Immature natural killer cell (primary cell): Measurements from ENCODE around the gene CABP4. TPM values are rescaled to one million over a fixed set of nuclear protein-coding genes. Genes with fewer than 3 reads are reported as not detected.
"Not testable (repeated sequence)": the region's sequence is repeated elsewhere in the genome, so short reads cannot be mapped to it uniquely, and the experiment has no call there.

Experiments
- DNase-seq, 3 donors: peaks; one replicate each; pipeline ENCODE4 v3.0.0; 2022; ENCODE audit warnings: mixed read lengths in 1 of 3
- H3K27ac Mint-ChIP-seq, 6 donors: one replicate each; pipeline ENCODE4 v1.8.0; 2020; ENCODE audit warnings: mixed read lengths in 6 of 6, mild to moderate bottlenecking in 5 of 6, inconsistent platforms in 4 of 6, moderate library complexity in 3 of 6
- H3K27me3 Mint-ChIP-seq, 3 donors: one replicate each; pipeline ENCODE4 v1.8.0; 2020 to 2021; ENCODE audit warnings: low read depth in 3 of 3, mild to moderate bottlenecking in 3 of 3, mixed read lengths in 3 of 3, moderate library complexity in 3 of 3, inconsistent platforms in 1 of 3
- H3K36me3 Mint-ChIP-seq, 3 donors: one replicate each; pipeline ENCODE4 v1.8.0; 2020; ENCODE audit warnings: mixed read lengths in 3 of 3, inconsistent platforms in 2 of 3, mild to moderate bottlenecking in 2 of 3
- H3K4me1 Mint-ChIP-seq, 2 donors: one replicate each; pipeline ENCODE4 v1.8.0; 2020; ENCODE audit warnings: inconsistent platforms in 2 of 2, mild to moderate bottlenecking in 2 of 2, mixed read lengths in 2 of 2, moderate library complexity in 1 of 2
- H3K4me3 Mint-ChIP-seq, 5 donors: one replicate each; pipeline ENCODE4 v1.8.0; 2020; ENCODE audit warnings: mild to moderate bottlenecking in 5 of 5, mixed read lengths in 5 of 5, inconsistent platforms in 3 of 5, moderate library complexity in 3 of 5
- H3K9me3 Mint-ChIP-seq, 6 donors: one replicate each; pipeline ENCODE4 v1.8.0; 2020; ENCODE audit warnings: mild to moderate bottlenecking in 6 of 6, mixed read lengths in 6 of 6, inconsistent platforms in 4 of 6, moderate library complexity in 3 of 6
- polyA plus RNA-seq, 3 donors: library from polyadenylated mRNA; unstranded; fragments of 300-500 nt; fragmentation: Illumina TruSeq; gene quantifications; one replicate each; pipeline ENCODE4 v1.2.3, GENCODE V29; 2021

CABP4 gene
- polyA plus RNA-seq, 3 donors from 2014 or later = 1.6 TPM; not detected in 2

GRCh38 chr11:67463186-67463585 lies 8.0 kb downstream of the CABP4 start:
- peak overlapping the region in 2 of 6 donors; percentile 49 to 57 for H3K27ac Mint-ChIP-seq
- peaks cover 0 to 10% (median 0%) of the 10 kb centered on the region in 3 donors for H3K27me3 Mint-ChIP-seq
- H3K36me3 Mint-ChIP-seq = peaks cover 0 to 3% (median 0%) of the 10 kb centered on the region in 3 donors
- peak overlapping the region in 1 of 5 donors; percentile 6 for H3K4me3 Mint-ChIP-seq
- no peaks in the 10 kb centered on the region for H3K9me3 Mint-ChIP-seq
- H3K4me1 Mint-ChIP-seq = peaks cover 15 to 24% of the 10 kb centered on the region in 2 donors
- DNase-seq = no peak

- peaks cover 0 to 3% (median 0%) of the 10 kb centered on the region in 3 donors for H3K36me3 Mint-ChIP-seq
- DNase-seq = no peak
- peaks cover 19 to 28% of the 10 kb centered on the region in 2 donors for H3K4me1 Mint-ChIP-seq
- H3K27me3 Mint-ChIP-seq = peaks cover 0 to 9% (median 0%) of the 10 kb centered on the region in 3 donors
- peak overlapping the region; percentile 76 to 92 (median 85) for H3K27ac Mint-ChIP-seq
- peak overlapping the region; percentile 77 to 88 (median 82) for H3K4me3 Mint-ChIP-seq
- H3K9me3 Mint-ChIP-seq = no peaks in the 10 kb centered on the region
Observed at GRCh38 chr11:67463680-67464410, 8.7 kb downstream of the CABP4 start.

GRCh38 chr11:67464411-67465188 lies 9.4 kb downstream of the CABP4 start:
- DNase-seq = peak; percentile 92 to 95 (median 94)
- H3K36me3 Mint-ChIP-seq = peaks cover 0 to 3% (median 0%) of the 10 kb centered on the region in 3 donors
- H3K27me3 Mint-ChIP-seq = peaks cover 0 to 9% (median 0%) of the 10 kb centered on the region in 3 donors
- H3K4me3 Mint-ChIP-seq = peak overlapping the region; percentile 77 to 88 (median 82)
- peaks cover 24 to 31% of the 10 kb centered on the region in 2 donors for H3K4me1 Mint-ChIP-seq
- H3K9me3 Mint-ChIP-seq = no peaks in the 10 kb centered on the region
- H3K27ac Mint-ChIP-seq = peak overlapping the region; percentile 76 to 92 (median 86)

GRCh38 chr11:67465189-67465510 lies 10.0 kb downstream of the CABP4 start:
- H3K27me3 Mint-ChIP-seq = peaks cover 0 to 9% (median 0%) of the 10 kb centered on the region in 3 donors
- H3K36me3 Mint-ChIP-seq = no peaks in the 10 kb centered on the region
- no peaks in the 10 kb centered on the region for H3K9me3 Mint-ChIP-seq
- peaks cover 25 to 31% of the 10 kb centered on the region in 2 donors for H3K4me1 Mint-ChIP-seq
- H3K27ac Mint-ChIP-seq = peak overlapping the region; percentile 76 to 93 (median 90)
- no peak for DNase-seq
- peak overlapping the region; percentile 77 to 88 (median 82) for H3K4me3 Mint-ChIP-seq

GRCh38 chr11:67465530-67465929 lies 10.4 kb downstream of the CABP4 start:
- DNase-seq, H3K9me3 Mint-ChIP-seq, H3K27me3 Mint-ChIP-seq, H3K36me3 Mint-ChIP-seq: not testable (repeated sequence)
- peak overlapping the region; percentile 77 to 88 (median 82) for H3K4me3 Mint-ChIP-seq
- peaks cover 25 to 31% of the 10 kb centered on the region in 2 donors for H3K4me1 Mint-ChIP-seq
- H3K27ac Mint-ChIP-seq = peak overlapping the region; percentile 76 to 93 (median 90)

- H3K27ac Mint-ChIP-seq = peak overlapping the region in 3 of 6 donors; percentile 16 to 50 (median 34)
- H3K4me3 Mint-ChIP-seq = peak overlapping the region in 1 of 5 donors; percentile 41
- H3K27me3 Mint-ChIP-seq = peaks cover 0 to 9% (median 0%) of the 10 kb centered on the region in 3 donors
- H3K4me1 Mint-ChIP-seq = peaks cover 25 to 31% of the 10 kb centered on the region in 2 donors
- H3K36me3 Mint-ChIP-seq = no peaks in the 10 kb centered on the region
- no peaks in the 10 kb centered on the region for H3K9me3 Mint-ChIP-seq
- DNase-seq = no peak
Observed at GRCh38 chr11:67466367-67466766, 11.2 kb downstream of the CABP4 start.

- H3K4me1 Mint-ChIP-seq = peaks cover 25 to 31% of the 10 kb centered on the region in 2 donors
- peaks cover 0 to 9% (median 2%) of the 10 kb centered on the region in 3 donors for H3K27me3 Mint-ChIP-seq
- no peak for DNase-seq
- no peaks in the 10 kb centered on the region for H3K36me3 Mint-ChIP-seq
- peak overlapping the region in 5 of 6 donors; percentile 34 to 83 (median 67) for H3K27ac Mint-ChIP-seq
- H3K4me3 Mint-ChIP-seq = peak overlapping the region; percentile 19 to 87 (median 52)
- no peaks in the 10 kb centered on the region for H3K9me3 Mint-ChIP-seq
Observed at GRCh38 chr11:67466962-67467771, 12.0 kb downstream of the CABP4 start.

- Mint-ChIP-seq H3K27ac (peak overlapping the region; percentile 61 to 89 (median 78)), H3K4me3 (peak overlapping the region; percentile 82 to 87 (median 83)), H3K9me3 (no peaks in the 10 kb centered on the region), H3K27me3 (peaks cover 0 to 9% (median 2%) of the 10 kb centered on the region in 3 donors), H3K36me3 (no peaks in the 10 kb centered on the region), H3K4me1 (peaks cover 25 to 29% of the 10 kb centered on the region in 2 donors)
- no peak for DNase-seq
Observed at GRCh38 chr11:67468056-67468455, 12.9 kb downstream of the CABP4 start.

GRCh38 chr11:67468456-67468758 lies 13.3 kb downstream of the CABP4 start:
- peak overlapping the region; percentile 82 to 87 (median 83) for H3K4me3 Mint-ChIP-seq
- no peaks in the 10 kb centered on the region for H3K36me3 Mint-ChIP-seq
- H3K27me3 Mint-ChIP-seq = peaks cover 0 to 9% (median 3%) of the 10 kb centered on the region in 3 donors
- DNase-seq = no peak
- no peaks in the 10 kb centered on the region for H3K9me3 Mint-ChIP-seq
- H3K27ac Mint-ChIP-seq = peak overlapping the region; percentile 61 to 89 (median 77)
- peaks cover 25 to 29% of the 10 kb centered on the region in 2 donors for H3K4me1 Mint-ChIP-seq

- peak; percentile 85 to 90 (median 89) for DNase-seq
- Mint-ChIP-seq H3K4me3 (peak within 1 kb of the TSS; percentile 82 to 87 (median 83)), H3K4me1 (peaks cover 24 to 26% of the 10 kb centered on the region in 2 donors), H3K27me3 (peaks cover 0 to 9% (median 3%) of the 10 kb centered on the region in 3 donors), H3K27ac (peak within 1 kb of the TSS; percentile 70 to 92 (median 86)), H3K36me3 (no peaks in the 10 kb centered on the region), H3K9me3 (no peaks in the 10 kb centered on the region)
Observed at GRCh38 chr11:67468759-67469507, 13.8 kb downstream of the CABP4 start, which contains the start of gene TMEM134. Gene TMEM134, minus strand, starts transcription at chr11:67469251. Its CDS starts 59 bp downstream, at chr11:67469192.

GRCh38 chr11:67469508-67469811 lies 14.3 kb downstream of the CABP4 start:
- no peaks in the 10 kb centered on the region for H3K36me3 Mint-ChIP-seq
- DNase-seq = no peak
- H3K4me1 Mint-ChIP-seq = peaks cover 19 to 21% of the 10 kb centered on the region in 2 donors
- peak overlapping the region; percentile 70 to 92 (median 84) for H3K27ac Mint-ChIP-seq
- H3K9me3 Mint-ChIP-seq = no peaks in the 10 kb centered on the region
- peaks cover 0 to 8% (median 3%) of the 10 kb centered on the region in 3 donors for H3K27me3 Mint-ChIP-seq
- peak overlapping the region; percentile 71 to 83 (median 80) for H3K4me3 Mint-ChIP-seq

- peaks cover 0 to 4% (median under 1%) of the 10 kb centered on the region in 3 donors for H3K27me3 Mint-ChIP-seq
- no peaks in the 10 kb centered on the region for H3K9me3 Mint-ChIP-seq
- DNase-seq = no peak
- no peaks in the 10 kb centered on the region for H3K36me3 Mint-ChIP-seq
- H3K4me3 Mint-ChIP-seq = peak overlapping the region in 3 of 5 donors; percentile 32 to 80 (median 68)
- H3K4me1 Mint-ChIP-seq = peaks cover 13 to 16% of the 10 kb centered on the region in 2 donors
- peak overlapping the region in 4 of 6 donors; percentile 40 to 71 (median 62) for H3K27ac Mint-ChIP-seq
Observed at GRCh38 chr11:67470337-67471002, 15.3 kb downstream of the CABP4 start.
